ENCODE results near the gene GOLGA6D. TPM values are rescaled to one million over a fixed set of nuclear protein-coding genes. Genes with fewer than 3 reads are reported as not detected.
"Not testable (repeated sequence)": the region's sequence is repeated elsewhere in the genome, so short reads cannot be mapped to it uniquely, and the experiment has no call there.

Gene GOLGA6D
- total RNA-seq, 2 experiments from 2014 or later, result not detected

DNA sequence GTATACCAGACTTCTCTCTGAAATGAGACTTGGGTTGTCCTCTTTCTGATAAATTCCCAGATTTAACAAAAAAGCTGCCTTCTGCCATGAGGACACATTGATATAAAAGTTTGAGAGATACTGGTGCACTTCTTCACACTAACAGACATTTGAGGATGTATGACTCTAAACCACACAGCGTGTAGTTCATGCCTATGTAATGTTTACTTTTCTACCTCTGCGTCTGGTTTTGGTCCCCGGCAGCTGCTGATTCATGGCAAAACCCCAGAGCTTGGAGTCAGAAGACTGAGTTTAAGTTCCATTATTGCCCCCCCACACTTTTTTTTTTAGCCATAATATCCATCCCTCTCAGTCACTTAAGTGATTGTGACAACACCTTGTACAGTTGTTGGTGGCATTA, 22.8 kb upstream of the GOLGA6D start:
- H3K27ac ChIP-seq (ENCODE audit: low read depth, low read length, poor library complexity, severe bottlenecking); DNase-seq (ENCODE audit: low spot score); H4K20me1 ChIP-seq (ENCODE audit: insufficient read depth, low read length); POLR2A ChIA-PET; H3K79me2 ChIP-seq (ENCODE audit: insufficient read depth, low read depth, low read length); H3K9me3 ChIP-seq (ENCODE audit: low read length); intact Hi-C loops (cut with micrococcal nuclease; ENCODE audit: unreplicated experiment); BruUV-seq (replicated peaks); CTCF ChIA-PET (ENCODE audit: unreplicated experiment); H3K36me3 ChIP-seq (ENCODE audit: insufficient read depth, low read length); H3K4me2 ChIP-seq (ENCODE audit: low read length); H3K4me3 ChIP-seq (ENCODE audit: low read depth, low read length, poor library complexity, severe bottlenecking); H2AFZ ChIP-seq (ENCODE audit: low read length); H3K9me2 ChIP-seq (ENCODE audit: insufficient read depth, low read length); H3K4me1 ChIP-seq (ENCODE audit: insufficient read depth, low read length, poor library complexity, severe bottlenecking): not testable (repeated sequence)

DNA sequence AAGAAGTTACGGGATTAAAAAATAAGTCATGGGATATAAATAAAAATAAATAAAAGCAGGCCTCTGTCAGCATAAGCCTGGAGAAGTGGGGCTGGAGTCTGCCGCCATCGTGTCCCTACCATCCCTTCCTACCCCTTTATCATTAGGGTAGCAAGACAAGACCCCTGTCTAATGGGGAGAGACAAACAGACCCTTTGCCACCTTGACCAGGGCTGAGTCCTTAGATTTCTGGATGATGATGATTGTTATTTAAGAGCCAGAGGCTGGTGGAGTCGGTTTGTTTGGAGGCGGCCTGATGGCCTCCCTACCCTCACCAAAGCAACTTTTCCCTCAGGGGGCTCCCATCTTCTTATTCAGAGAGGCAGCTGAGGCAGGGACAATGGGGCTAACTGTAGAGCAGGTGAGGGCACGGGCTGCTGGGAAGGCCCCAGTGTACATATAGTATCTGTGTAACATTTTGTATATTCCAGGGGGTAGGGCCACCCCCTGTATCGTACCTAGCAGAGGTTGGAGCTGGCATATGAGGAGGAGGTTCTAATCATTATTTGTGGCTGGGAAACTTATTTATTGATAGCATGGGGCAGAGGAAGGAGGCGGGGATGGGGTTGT, 8.8 kb upstream of the GOLGA6D start:
- H2AFZ ChIP-seq (ENCODE audit: low read length); H3K27ac ChIP-seq (ENCODE audit: low read depth, low read length, poor library complexity, severe bottlenecking); H4K20me1 ChIP-seq (ENCODE audit: insufficient read depth, low read length); H3K9me3 ChIP-seq (ENCODE audit: low read length); H3K4me2 ChIP-seq (ENCODE audit: low read length); POLR2A ChIA-PET; BruUV-seq (replicated peaks); DNase-seq (ENCODE audit: low spot score); H3K4me1 ChIP-seq (ENCODE audit: insufficient read depth, low read length, poor library complexity, severe bottlenecking); H3K36me3 ChIP-seq (ENCODE audit: insufficient read depth, low read length); H3K79me2 ChIP-seq (ENCODE audit: insufficient read depth, low read depth, low read length); H3K4me3 ChIP-seq (ENCODE audit: low read depth, low read length, poor library complexity, severe bottlenecking); CTCF ChIA-PET (ENCODE audit: unreplicated experiment); H3K9me2 ChIP-seq (ENCODE audit: insufficient read depth, low read length): not testable (repeated sequence)
- intact Hi-C loops (cut with micrococcal nuclease; ENCODE audit: unreplicated experiment), result loop anchor here (10.0 kb wide), 1 partner anchor 1149 kb away; no protein-coding TSS in a partner anchor

DNA sequence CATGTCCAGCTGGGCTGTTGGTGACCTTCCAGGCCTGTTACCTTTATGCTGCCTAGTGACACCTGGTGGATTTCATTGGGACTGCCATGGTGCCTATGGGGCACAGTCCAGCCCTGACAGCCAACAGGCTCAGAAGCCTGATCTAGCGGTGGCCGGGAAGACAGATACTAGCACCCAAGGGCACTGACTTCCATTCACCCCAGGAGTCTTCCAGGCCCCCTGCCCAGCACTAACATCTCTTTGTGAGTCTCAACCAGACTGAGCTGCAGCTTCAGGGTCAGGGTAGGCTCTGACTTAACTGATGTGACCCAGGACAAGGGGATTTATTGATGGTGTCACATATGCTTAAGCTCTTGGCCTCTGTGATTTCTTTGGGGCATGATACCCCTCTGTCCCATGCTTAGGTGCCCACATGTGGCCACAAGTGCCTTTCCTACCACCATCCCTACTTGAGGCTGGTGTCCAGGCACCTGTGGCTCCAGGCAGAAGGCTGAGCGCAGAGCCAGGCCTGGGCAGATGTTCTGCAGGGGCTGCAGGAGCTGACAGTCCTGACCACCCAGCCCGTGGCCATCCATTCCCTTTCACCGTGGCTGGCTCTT, 8.0 kb upstream of the GOLGA6D start:
- H3K27ac ChIP-seq (ENCODE audit: low read depth, low read length, poor library complexity, severe bottlenecking); H3K4me3 ChIP-seq (ENCODE audit: low read depth, low read length, poor library complexity, severe bottlenecking); H4K20me1 ChIP-seq (ENCODE audit: insufficient read depth, low read length); H3K4me2 ChIP-seq (ENCODE audit: low read length); CTCF ChIA-PET (ENCODE audit: unreplicated experiment); H3K9me2 ChIP-seq (ENCODE audit: insufficient read depth, low read length); BruUV-seq (replicated peaks); H3K79me2 ChIP-seq (ENCODE audit: insufficient read depth, low read depth, low read length); H3K36me3 ChIP-seq (ENCODE audit: insufficient read depth, low read length); H2AFZ ChIP-seq (ENCODE audit: low read length); H3K9me3 ChIP-seq (ENCODE audit: low read length); H3K4me1 ChIP-seq (ENCODE audit: insufficient read depth, low read length, poor library complexity, severe bottlenecking): not testable (repeated sequence)
- TF ChIP-seq, protein P1, sequence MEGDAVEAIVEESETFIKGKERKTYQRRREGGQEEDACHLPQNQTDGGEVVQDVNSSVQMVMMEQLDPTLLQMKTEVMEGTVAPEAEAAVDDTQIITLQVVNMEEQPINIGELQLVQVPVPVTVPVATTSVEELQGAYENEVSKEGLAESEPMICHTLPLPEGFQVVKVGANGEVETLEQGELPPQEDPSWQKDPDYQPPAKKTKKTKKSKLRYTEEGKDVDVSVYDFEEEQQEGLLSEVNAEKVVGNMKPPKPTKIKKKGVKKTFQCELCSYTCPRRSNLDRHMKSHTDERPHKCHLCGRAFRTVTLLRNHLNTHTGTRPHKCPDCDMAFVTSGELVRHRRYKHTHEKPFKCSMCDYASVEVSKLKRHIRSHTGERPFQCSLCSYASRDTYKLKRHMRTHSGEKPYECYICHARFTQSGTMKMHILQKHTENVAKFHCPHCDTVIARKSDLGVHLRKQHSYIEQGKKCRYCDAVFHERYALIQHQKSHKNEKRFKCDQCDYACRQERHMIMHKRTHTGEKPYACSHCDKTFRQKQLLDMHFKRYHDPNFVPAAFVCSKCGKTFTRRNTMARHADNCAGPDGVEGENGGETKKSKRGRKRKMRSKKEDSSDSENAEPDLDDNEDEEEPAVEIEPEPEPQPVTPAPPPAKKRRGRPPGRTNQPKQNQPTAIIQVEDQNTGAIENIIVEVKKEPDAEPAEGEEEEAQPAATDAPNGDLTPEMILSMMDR (conservative IDR thresholded peaks at IDR 0.05; ENCODE audit: low read length), result peak; percentile 73
- DNase-seq (ENCODE audit: low spot score), result peak; percentile 61
- intact Hi-C loops (cut with micrococcal nuclease; ENCODE audit: unreplicated experiment), result loop anchor here (10.0 kb wide), 1 partner anchor 1150 kb away; no protein-coding TSS in a partner anchor
- POLR2A ChIA-PET, result interaction anchor here (0.6 kb wide), 1 partner anchor 464 kb away, joined by 3 read pairs; no protein-coding TSS in a partner anchor

DNA sequence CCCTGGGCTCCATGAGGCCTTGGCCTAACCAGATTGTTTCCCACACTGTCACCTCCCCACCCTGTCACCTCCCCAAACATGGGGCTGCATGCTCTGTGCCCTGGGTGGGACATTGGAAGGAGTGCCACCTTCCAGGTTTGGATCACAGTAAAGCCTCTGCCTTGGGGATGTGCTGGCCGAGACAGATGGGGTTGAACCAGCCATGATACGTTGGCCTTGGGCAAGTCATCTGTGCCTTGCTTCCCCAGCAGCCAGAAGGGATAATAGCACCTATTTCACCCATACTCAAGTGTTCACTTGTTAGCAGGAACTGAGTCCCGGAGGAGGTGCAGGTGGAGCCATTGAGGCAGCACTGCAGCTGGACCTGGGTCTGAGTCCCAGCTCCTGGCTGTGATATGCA, 7.0 kb upstream of the GOLGA6D start:
- H3K9me2 ChIP-seq (ENCODE audit: insufficient read depth, low read length); H3K9me3 ChIP-seq (ENCODE audit: low read length); H3K36me3 ChIP-seq (ENCODE audit: insufficient read depth, low read length); DNase-seq (ENCODE audit: low spot score); H3K4me1 ChIP-seq (ENCODE audit: insufficient read depth, low read length, poor library complexity, severe bottlenecking); H3K4me3 ChIP-seq (ENCODE audit: low read depth, low read length, poor library complexity, severe bottlenecking); POLR2A ChIA-PET; H3K4me2 ChIP-seq (ENCODE audit: low read length); H2AFZ ChIP-seq (ENCODE audit: low read length); CTCF ChIA-PET (ENCODE audit: unreplicated experiment); H4K20me1 ChIP-seq (ENCODE audit: insufficient read depth, low read length); BruUV-seq (replicated peaks); H3K79me2 ChIP-seq (ENCODE audit: insufficient read depth, low read depth, low read length); H3K27ac ChIP-seq (ENCODE audit: low read depth, low read length, poor library complexity, severe bottlenecking): not testable (repeated sequence)
- intact Hi-C loops (cut with micrococcal nuclease; ENCODE audit: unreplicated experiment), result loop anchor here (10.0 kb wide), 1 partner anchor 1151 kb away; no protein-coding TSS in a partner anchor

DNA sequence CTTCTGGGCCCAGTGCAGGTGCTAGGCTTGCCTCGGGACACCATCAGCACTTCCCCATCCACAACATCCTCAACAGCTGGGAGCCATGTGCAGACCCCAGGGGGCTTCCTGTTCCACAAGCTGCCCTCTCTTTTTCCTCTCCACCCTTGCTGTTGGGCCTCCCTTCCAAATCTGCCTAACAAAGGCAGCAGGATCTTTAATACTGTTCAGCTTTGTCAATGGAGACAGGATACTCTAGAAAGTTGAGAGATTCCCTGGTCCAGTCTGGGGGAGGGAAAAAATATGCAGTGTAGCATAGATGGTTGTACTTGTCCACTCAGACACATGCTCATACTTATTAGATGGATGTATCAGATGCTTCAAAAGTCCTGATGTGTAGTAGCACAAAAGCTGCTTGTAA, 4.1 kb upstream of the GOLGA6D start:
- H3K27ac ChIP-seq (ENCODE audit: low read depth, low read length, poor library complexity, severe bottlenecking); BruUV-seq (replicated peaks); H2AFZ ChIP-seq (ENCODE audit: low read length); CTCF ChIA-PET (ENCODE audit: unreplicated experiment); H3K4me3 ChIP-seq (ENCODE audit: low read depth, low read length, poor library complexity, severe bottlenecking); DNase-seq (ENCODE audit: low spot score); H3K79me2 ChIP-seq (ENCODE audit: insufficient read depth, low read depth, low read length); H3K9me3 ChIP-seq (ENCODE audit: low read length); H3K4me1 ChIP-seq (ENCODE audit: insufficient read depth, low read length, poor library complexity, severe bottlenecking); H4K20me1 ChIP-seq (ENCODE audit: insufficient read depth, low read length); POLR2A ChIA-PET; H3K36me3 ChIP-seq (ENCODE audit: insufficient read depth, low read length); H3K4me2 ChIP-seq (ENCODE audit: low read length); H3K9me2 ChIP-seq (ENCODE audit: insufficient read depth, low read length): not testable (repeated sequence)
- intact Hi-C loops (cut with micrococcal nuclease; ENCODE audit: unreplicated experiment), result loop anchor here (10.0 kb wide), 1 partner anchor 1154 kb away; no protein-coding TSS in a partner anchor

DNA sequence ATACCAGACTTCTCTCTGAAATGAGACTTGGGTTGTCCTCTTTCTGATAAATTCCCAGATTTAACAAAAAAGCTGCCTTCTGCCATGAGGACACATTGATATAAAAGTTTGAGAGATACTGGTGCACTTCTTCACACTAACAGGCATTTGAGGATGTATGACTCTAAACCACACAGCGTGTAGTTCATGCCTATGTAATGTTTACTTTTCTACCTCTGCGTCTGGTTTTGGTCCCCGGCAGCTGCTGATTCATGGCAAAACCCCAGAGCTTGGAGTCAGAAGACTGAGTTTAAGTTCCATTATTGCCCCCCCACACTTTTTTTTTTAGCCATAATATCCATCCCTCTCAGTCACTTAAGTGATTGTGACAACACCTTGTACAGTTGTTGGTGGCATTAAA, 1.5 kb downstream of the GOLGA6D start:
- POLR2A ChIA-PET, result not testable (repeated sequence)

More for the DNA sequence above, 1.5 kb downstream of the GOLGA6D start:
- H3K36me3 ChIP-seq (ENCODE audit: insufficient read depth, low read length); H3K9me3 ChIP-seq (ENCODE audit: low read length); H3K79me2 ChIP-seq (ENCODE audit: insufficient read depth, low read depth, low read length); BruUV-seq (replicated peaks); H3K4me1 ChIP-seq (ENCODE audit: insufficient read depth, low read length, poor library complexity, severe bottlenecking); CTCF ChIA-PET (ENCODE audit: unreplicated experiment); DNase-seq (ENCODE audit: low spot score); H3K9me2 ChIP-seq (ENCODE audit: insufficient read depth, low read length); H3K27ac ChIP-seq (ENCODE audit: low read depth, low read length, poor library complexity, severe bottlenecking); H2AFZ ChIP-seq (ENCODE audit: low read length); H4K20me1 ChIP-seq (ENCODE audit: insufficient read depth, low read length); H3K4me3 ChIP-seq (ENCODE audit: low read depth, low read length, poor library complexity, severe bottlenecking); intact Hi-C loops (cut with micrococcal nuclease; ENCODE audit: unreplicated experiment); H3K4me2 ChIP-seq (ENCODE audit: low read length): not testable (repeated sequence)

Measured in OCI-LY7 (cell line).